ENCODE data around the gene NRP2.
A peak's percentile ranks its signal among the peaks of the same experiment; 100 is the strongest.

Gene NRP2

DNA sequence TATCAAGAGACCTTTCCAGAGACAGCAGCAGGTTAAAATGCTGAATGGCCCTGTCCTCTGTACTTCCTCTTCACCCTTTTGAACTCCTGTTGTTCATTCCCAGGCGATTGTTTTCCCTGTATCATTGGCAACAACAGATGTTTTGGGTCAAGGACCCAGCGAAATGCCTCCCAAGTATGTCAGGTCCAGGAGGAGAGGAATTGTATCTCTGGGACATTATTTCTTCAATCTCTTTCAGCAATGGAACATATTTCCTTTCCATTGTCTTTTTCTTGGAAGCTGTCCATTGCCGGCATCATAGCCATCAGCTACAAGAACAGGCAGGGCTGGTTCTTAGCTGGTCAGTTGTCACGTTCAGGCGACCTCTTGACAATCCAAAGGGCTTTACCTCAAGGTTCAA lies 76.2 kb downstream of the NRP2 start:
- DNase-seq, result no peak

GRCh38 chr2:205759257-205759656 lies 77.0 kb downstream of the NRP2 start:
- no peak for DNase-seq

- DNase-seq, result no peak
Measured at GRCh38 chr2:205759732-205760131, 77.4 kb downstream of the NRP2 start.

DNA sequence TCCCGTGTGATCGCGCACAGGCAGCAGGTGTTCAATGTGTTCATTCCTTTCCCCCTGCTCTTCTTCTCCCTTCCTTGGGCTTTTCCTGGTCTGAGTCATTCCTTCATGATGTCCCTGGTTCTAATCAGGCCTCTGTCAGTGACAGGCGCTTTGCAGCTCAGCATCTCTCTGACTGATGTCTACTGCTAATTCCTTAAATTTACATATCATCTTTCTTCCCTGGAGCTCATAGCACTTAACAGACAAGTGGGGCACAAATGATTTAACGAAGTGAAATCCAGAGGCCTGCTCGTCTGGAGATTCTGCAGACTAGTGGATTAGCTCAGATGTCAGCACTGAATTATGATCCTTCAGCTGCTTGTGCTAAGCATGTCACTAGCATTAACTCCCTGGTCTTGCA lies 77.9 kb downstream of the NRP2 start:
- DNase-seq, result no peak

GRCh38 chr2:205761421-205761820 lies 79.1 kb downstream of the NRP2 start:
- no peak for DNase-seq

- no peak for DNase-seq
Measured at GRCh38 chr2:205762881-205763280, 80.6 kb downstream of the NRP2 start.

DNA sequence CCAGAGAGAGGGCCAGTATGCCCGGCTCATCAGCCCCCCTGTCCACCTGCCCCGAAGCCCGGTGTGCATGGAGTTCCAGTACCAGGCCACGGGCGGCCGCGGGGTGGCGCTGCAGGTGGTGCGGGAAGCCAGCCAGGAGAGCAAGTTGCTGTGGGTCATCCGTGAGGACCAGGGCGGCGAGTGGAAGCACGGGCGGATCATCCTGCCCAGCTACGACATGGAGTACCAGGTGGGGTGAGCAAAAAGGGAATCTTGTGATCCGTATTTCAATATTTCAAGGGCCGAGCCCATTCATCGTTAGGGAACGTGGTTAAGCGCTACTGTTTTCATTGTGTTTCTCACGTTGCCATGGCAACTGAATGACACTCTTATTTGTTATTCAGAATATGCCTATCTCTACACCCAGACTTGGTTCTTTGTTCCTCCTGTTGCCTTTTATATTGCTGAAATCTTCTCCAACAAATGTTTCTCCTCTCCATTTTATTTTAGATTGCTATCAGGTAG lies 81.5 kb downstream of the NRP2 start:
- no peak for DNase-seq

DNA sequence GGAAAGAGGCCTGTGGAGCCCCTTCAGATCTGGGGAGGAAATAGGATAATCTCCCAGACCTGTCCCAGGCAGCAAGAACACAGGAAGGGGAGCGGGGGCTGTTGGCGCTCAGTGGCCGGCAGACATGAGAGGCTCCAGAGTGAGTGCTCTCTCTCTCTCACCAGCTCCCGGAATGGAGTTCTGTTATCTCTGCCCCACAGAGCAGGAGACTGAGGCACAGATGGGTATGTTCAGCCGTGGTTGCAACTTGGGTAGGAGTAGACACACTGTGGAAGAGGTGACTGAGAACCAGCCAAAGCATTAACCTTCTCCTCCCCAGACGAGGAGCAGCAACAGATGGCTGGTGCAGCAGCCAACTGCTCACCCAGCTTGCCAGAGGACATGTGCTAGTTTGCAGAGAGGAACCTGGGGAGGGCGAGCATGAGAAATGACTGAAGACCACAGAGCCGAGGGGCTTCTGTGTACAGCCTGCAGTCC lies 82.0 kb downstream of the NRP2 start:
- DNase-seq, result no peak

DNA sequence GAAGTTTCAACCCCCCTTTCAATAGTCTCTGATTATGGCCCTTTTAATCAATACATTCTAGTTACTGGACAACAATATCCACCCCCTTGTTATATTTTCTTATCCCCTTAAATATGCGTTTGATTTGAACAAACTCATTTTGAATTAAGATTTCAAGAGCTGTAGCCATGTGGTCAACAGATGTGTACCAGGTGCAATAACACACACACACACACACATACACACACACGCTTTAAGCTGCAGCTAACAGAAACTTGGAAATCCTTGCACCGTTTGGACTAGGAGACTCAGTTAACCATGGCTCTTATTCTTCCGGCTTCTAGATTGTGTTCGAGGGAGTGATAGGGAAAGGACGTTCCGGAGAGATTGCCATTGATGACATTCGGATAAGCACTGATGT lies 82.8 kb downstream of the NRP2 start:
- DNase-seq, result no peak

DNA sequence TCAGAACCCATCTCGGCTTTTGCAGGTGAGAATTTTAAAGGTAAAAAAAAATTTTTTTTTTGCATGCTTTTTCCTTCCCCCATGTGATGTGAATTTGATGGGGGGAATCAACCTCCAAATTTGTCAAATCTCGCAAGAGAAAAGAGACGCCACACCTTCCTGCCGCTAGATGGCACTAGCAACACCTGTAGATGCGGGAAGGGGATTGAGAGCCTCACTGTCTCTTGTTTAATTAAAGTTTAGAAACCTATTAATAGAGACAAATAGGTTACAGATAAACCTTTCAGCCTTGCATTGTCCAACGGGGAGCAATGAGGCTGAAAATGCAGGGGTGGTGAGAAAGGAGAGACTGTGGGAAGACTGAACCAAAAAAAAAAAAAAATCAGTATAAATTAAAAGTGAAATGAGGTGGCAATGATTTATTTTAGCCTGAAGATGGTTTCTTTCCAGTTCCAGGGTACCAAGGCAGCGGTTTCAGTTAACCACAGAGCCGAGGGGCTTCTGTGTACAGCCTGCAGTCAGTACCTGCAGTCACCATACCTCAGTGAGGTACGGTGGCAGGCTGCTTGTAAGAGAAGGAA lies 84.6 kb downstream of the NRP2 start:
- peak; percentile 18 to 39 for DNase-seq

- DNase-seq, result no peak
Measured at GRCh38 chr2:205767617-205768016, 85.3 kb downstream of the NRP2 start.

- DNase-seq, result no peak
Measured at GRCh38 chr2:205768341-205768740, 86.0 kb downstream of the NRP2 start.

DNA sequence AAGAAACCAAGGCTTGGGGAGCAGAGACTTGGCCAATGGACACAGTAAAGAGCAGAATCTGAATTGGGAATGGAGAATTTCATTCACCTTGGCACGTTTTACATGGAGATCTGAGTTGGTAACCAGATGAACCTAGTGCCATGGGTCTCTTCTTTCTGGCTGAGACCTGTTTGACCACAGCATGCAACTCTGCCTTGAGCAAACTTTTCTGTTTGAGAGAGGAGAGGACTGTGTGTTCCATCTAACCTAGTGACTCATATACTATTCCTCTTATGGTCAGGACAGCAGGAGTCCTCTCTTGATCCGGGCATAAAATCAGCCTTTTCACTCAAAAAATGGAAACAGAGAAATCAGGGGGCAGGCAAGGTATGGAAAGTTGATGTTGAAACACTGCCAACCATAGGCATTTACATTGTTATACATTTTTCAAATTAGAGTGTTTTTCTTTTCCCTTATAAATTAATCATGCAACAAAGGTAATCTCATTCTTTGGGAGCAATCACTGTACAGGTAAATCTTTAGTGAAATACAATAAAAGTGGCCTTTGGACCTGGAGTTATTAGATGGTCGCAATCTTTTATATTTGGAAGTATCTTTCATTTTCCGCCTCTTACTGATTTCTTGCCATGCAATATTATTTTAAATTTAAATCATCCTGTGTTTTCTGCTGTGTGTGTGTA lies 86.7 kb downstream of the NRP2 start:
- no peak for DNase-seq

DNA sequence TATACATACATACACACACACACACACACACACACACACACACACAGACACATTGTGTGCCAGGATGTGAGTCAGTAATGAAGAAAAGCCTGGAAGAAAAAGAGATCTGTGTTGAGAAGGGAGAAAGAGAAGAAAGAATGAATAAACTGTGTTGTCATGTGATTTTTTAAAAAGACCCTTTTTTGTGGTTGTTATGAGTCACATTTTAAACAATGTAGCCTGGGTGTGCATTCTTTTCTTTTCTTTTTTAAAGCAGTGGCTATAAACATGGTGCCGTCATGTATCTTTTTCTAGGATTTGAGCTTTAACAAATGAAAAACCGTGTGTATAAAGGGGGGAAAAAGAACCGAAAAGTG lies 87.2 kb downstream of the NRP2 start:
- no peak for DNase-seq

GRCh38 chr2:205769879-205770278 lies 87.6 kb downstream of the NRP2 start:
- DNase-seq, result no peak

DNA sequence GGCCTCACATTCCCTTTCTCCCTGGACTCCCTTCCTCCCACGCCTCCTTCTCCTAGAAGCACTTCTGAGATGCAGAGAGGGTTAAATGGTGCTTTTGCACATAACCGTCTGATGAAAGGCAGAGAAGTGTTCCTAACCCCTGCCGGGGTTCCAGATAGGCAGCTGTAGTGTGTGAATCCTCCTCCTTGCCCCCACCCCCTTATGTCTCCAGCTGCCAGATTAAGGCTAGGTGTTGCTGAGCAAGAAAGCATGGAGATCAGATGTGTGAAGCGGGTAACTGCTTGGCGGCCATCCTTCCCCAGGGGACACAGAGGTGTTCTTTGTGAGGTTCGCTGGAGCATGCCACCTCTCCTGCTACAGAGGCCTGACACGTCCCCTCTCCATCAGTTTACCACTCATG lies 88.3 kb downstream of the NRP2 start:
- no peak for DNase-seq

GRCh38 chr2:205771031-205771430 lies 88.7 kb downstream of the NRP2 start:
- DNase-seq, result no peak

- DNase-seq, result no peak
Measured at GRCh38 chr2:205771666-205772065, 89.4 kb downstream of the NRP2 start.

DNA sequence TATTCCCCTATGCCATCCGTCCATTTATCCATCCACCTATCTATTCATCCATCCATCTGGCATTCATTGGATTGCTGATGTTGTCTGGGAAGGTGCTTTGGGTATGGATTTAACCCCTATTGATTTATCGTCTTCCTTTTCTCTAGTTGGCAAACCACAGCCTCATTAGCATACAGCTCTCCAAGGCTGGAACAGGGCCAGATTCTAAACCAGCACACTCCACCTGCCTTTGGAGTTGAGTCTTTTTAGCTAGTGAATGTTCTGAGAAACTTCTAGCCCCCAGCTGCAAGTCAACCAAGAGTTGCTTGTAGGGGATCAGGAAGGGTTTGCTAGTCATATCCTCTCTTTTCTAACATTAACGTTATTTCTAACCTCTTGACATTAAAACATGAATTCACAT lies 90.7 kb downstream of the NRP2 start:
- no peak for DNase-seq

DNA sequence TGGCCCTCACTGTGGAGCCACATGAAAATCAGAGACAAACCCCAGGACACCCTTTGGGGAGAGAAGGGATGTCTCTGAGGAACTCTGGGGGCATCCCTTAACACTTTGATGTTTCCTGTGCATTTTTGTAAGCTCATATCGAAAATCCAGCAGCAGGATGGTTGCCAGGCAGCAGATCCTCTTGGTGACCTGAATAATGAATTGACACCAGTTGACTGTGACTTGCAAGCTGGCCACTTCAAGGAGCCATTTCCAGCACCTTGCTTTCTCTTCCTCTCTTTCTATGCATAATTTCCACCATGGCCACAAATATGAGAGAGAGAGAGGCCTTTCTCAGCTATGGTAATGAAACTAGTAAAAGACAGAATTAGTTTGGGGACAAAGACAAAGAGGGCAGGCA lies 91.7 kb downstream of the NRP2 start:
- DNase-seq, result no peak

GRCh38 chr2:205775097-205775877 lies 93.0 kb downstream of the NRP2 start:
- DNase-seq, result no peak

GRCh38 chr2:205776139-205776538 lies 93.8 kb downstream of the NRP2 start:
- DNase-seq, result peak; percentile 16 to 38

DNA sequence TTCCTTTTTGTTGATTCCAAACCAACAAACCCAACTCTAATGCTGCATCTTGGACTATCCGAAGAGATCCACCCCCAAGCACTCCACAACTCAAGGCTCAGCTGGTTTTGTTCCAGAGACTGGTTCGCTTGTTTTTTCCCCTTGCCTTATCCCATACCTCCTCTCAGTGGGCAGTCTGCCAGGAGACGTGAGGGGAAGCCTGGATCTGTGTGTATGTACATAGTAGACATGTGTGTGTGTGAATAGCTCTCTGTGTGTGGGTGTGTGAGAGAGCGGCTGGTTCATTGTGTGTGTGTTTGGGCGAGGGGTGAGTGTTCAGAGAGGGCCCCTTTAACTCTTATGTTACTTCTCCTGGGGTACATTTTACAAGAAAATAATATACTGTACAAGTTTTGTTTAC lies 94.4 kb downstream of the NRP2 start:
- DNase-seq, result no peak

- DNase-seq, result no peak
Measured at GRCh38 chr2:205778356-205778755, 96.1 kb downstream of the NRP2 start.

Measured in AML-193 (cell line).